CD4-positive, alpha-beta T cell treated with Interleukin-17A for 4 hours (primary cell): ENCODE measurements around the gene DHFR.
"Not testable (repeated sequence)": the region's sequence is repeated elsewhere in the genome, so short reads cannot be mapped to it uniquely, and the experiment has no call there.

Experiments
- DNase-seq: peaks from one replicate; pipeline ENCODE4 v3.0.0-alpha.2; 2020; ENCODE audit warnings: mixed read lengths

DHFR gene

GRCh38 chr5:80592105-80592504 lies 62.7 kb downstream of the DHFR start:
- no peak for DNase-seq

GRCh38 chr5:80591352-80591751 lies 63.4 kb downstream of the DHFR start:
- DNase-seq, result no peak

GRCh38 chr5:80590766-80591165 lies 64.0 kb downstream of the DHFR start:
- DNase-seq, result no peak

- DNase-seq, result no peak
Measured at GRCh38 chr5:80588858-80589540, 65.8 kb downstream of the DHFR start.

GRCh38 chr5:80584770-80585169 lies 70.0 kb downstream of the DHFR start:
- no peak for DNase-seq

GRCh38 chr5:80580291-80580690 lies 74.5 kb downstream of the DHFR start:
- not testable (repeated sequence) for DNase-seq

- DNase-seq, result no peak
Measured at GRCh38 chr5:80579050-80579449, 75.7 kb downstream of the DHFR start.

GRCh38 chr5:80577707-80578106 lies 77.1 kb downstream of the DHFR start:
- DNase-seq, result no peak

- DNase-seq, result no peak
Measured at GRCh38 chr5:80576383-80576782, 78.4 kb downstream of the DHFR start.
